Activated CD8-positive, alpha-beta T cell treated with anti-CD3 and anti-CD28 coated beads for 36 hours (primary cell): ENCODE results near the gene ZNF132. TPM values are rescaled to one million over a fixed set of nuclear protein-coding genes. Genes with fewer than 3 reads are reported as not detected.
"Not testable (repeated sequence)": the region's sequence is repeated elsewhere in the genome, so short reads cannot be mapped to it uniquely, and the experiment has no call there.

ENCODE experiments used
- ATAC-seq: fragments of 200-7000 bp; cut with Tn5 transposase; one replicate; pipeline ENCODE4 v1.10.0; 2021; ENCODE audit warnings: mild to moderate bottlenecking, moderate library complexity
- CTCF ChIA-PET: fragments of 350-600 bp; sonication (Branson Sonifier 250); formaldehyde crosslinking; loops from one replicate; lab custom pipeline; 2021; ENCODE audit warnings: antibody characterized with exemption; lab: Charles Lee
- POLR2A ChIA-PET: fragments of 350-600 bp; sonication (Branson Sonifier 250); formaldehyde crosslinking; loops from one replicate; lab custom pipeline; 2021; ENCODE audit warnings: antibody characterized with exemption; lab: Charles Lee
- DNase-seq: peaks from one replicate; pipeline ENCODE4 v3.0.0-alpha.2; 2020
- H3K27ac Mint-ChIP-seq: one replicate; pipeline ENCODE4 v1.8.0; 2021; ENCODE audit warnings: mild to moderate bottlenecking, mixed read lengths
- H3K27me3 Mint-ChIP-seq: one replicate; pipeline ENCODE4 v1.8.0; 2021; ENCODE audit warnings: mixed read lengths
- H3K36me3 Mint-ChIP-seq: one replicate; pipeline ENCODE4 v1.8.0; 2021; ENCODE audit warnings: low read depth, mixed read lengths
- H3K4me1 Mint-ChIP-seq: one replicate; pipeline ENCODE4 v1.8.0; 2021; ENCODE audit warnings: low read depth, mixed read lengths
- H3K4me3 Mint-ChIP-seq: one replicate; pipeline ENCODE4 v1.8.0; 2021; ENCODE audit warnings: mild to moderate bottlenecking, moderate library complexity, mixed read lengths
- H3K9me3 Mint-ChIP-seq: one replicate; pipeline ENCODE4 v1.8.0; 2021; ENCODE audit warnings: mixed read lengths
- CTCF ChIP-seq: fragments of 200-600 bp; IDR thresholded peaks from one replicate; pipeline ENCODE4 v1.8.0; 2022; ENCODE audit warnings: antibody characterized with exemption, mild to moderate bottlenecking
- intact Hi-C: fragments of 100-400 bp; cut with micrococcal nuclease; formaldehyde crosslinking; loops from one replicate; pipeline ENCODE4 v1.10.0; 2022
- total RNA-seq, 2 experiments: library from RNA; stranded (reverse); gene quantifications; one replicate each; pipeline ENCODE4 v1.2.3, GENCODE V29; 2021

Gene ZNF132
- 1 to 10 TPM; 3.4 to 3.8 TPM for total RNA-seq

DNA sequence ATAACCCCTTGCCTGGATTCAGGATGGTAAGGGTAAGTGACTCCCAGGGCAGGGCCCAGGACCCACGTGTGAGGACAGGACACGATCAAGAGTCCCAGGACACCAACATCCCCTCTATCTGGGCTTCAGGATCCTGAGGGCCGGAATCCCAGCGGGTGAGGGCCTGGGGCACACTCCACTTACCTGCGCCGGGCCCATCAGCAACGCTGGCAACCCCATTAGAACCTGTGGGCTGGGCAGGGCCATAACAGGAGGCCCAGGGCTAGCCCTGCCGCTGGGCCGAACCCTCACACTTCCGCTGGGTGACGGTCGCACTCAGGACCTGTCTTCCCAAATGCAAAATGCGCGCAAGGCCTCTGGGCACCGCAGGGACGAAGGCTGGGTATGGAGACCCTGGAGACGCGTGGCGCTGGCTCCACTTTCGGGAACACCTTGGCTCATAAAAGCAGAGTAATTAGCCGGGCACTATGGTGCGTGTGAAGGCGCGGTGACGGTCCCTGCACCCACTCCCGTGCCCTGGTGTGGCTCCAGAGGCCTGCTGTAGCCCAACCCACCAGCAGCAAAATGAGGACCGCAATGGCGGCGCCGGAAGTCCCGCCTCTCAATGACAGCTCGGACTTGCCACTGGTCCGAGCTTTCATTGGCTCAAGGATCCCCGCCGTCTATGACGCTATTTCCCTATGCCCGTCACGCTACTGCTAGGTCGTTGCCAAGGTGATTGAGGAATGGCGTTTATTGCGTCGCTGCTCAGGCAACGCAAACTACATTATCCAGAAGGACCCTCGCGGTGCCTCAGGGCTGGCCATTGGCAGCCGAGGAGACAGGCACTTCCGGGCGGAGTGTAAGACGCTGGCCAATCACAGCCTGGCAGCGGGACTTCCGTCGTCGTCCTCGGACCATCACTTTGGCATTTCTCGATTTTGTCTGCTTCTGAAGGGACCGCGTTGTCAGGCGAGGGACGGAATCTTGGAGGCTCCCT lies at the start of gene ZNF132:
TSS of gene ZNF132 (minus strand) at position 578 of the 979 bp plus-strand sequence. CDS start at position 246, 332 bp downstream.
- Mint-ChIP-seq H3K4me1 (peaks cover 21% of the 10 kb centered on the region), H3K27me3 (no peaks in the 10 kb centered on the region), H3K27ac (peak within 1 kb of the TSS; percentile 90), H3K4me3 (peak within 1 kb of the TSS; percentile 81), H3K9me3 (peaks cover 46% of the 10 kb centered on the region), H3K36me3 (peaks cover 52% of the 10 kb centered on the region)
- TF ChIP-seq CTCF: no peak
- intact Hi-C loops: no loop called here
- DNase-seq: peak; percentile 98
- ChIA-PET POLR2A (no interaction called here), CTCF (interaction anchor here (0.6 kb wide), 1 partner anchor 153 kb away, joined by 3 read pairs; no protein-coding TSS in a partner anchor)
- ATAC-seq: peak; percentile 97

- H3K36me3 Mint-ChIP-seq, DNase-seq, H3K4me3 Mint-ChIP-seq, H3K9me3 Mint-ChIP-seq, CTCF ChIA-PET, intact Hi-C loops, ATAC-seq, H3K27ac Mint-ChIP-seq, H3K27me3 Mint-ChIP-seq, H3K4me1 Mint-ChIP-seq: not testable (repeated sequence)
- POLR2A ChIA-PET: interaction anchor here (1.0 kb wide), 1 partner anchor 14 kb away, joined by 3 read pairs; no protein-coding TSS in a partner anchor
Measured at GRCh38 chr19:58484349-58484748, 44.4 kb upstream of the ZNF132 start.

DNA sequence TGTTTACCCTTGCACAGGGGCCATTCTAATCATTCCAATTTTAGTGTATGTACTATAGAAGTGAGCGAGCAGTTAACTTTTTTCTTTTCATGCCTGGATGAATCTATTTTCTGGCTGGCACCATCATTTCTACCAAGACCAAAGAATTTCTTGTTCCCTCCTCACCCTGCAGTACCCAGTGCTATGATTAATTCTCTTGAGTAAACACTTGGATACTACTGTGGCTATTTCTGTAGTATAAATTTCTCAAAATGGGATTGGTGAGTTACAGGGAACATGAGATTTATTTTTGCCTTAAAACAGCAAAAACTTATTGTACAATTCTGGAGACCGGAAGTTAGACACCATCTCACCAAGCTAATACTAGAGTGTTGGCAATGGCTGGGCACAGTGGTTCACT lies 43.8 kb upstream of the ZNF132 start:
- Mint-ChIP-seq H3K36me3 (peaks cover 6% of the 10 kb centered on the region), H3K4me3 (no peak overlapping the region), H3K4me1 (no peaks in the 10 kb centered on the region), H3K27ac (no peak overlapping the region), H3K9me3 (no peaks in the 10 kb centered on the region), H3K27me3 (no peaks in the 10 kb centered on the region)
- POLR2A ChIA-PET: no interaction called here
- intact Hi-C loops: no loop called here
- TF ChIP-seq CTCF: no peak
- CTCF ChIA-PET: no interaction called here
- no peak for ATAC-seq
- no peak for DNase-seq

DNA sequence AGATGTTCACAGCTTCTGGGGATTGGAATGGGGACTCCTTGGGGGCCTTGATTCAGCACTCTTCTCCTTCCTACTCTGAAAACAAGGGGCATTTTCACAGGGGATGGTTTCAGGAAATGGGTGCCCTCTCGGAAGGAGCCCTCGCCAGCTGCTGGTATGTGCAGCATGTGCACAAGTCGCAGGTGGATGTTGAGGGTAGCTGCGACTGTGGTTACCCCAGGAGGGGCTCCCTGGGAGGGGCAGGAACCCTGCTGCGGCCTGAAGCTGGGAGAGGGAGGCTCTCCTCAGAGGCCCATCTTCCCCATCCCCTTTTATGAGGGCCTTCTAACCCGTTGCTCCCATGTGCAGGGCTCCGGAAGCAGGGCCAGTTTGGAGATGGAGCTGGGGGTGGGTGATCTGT lies 42.4 kb upstream of the ZNF132 start:
- no peak for TF ChIP-seq CTCF
- intact Hi-C loops: no loop called here
- peaks cover 3% of the 10 kb centered on the region for H3K4me1 Mint-ChIP-seq
- H3K36me3 Mint-ChIP-seq: peaks cover 6% of the 10 kb centered on the region
- ChIA-PET POLR2A (no interaction called here), CTCF (no interaction called here)
- no peaks in the 10 kb centered on the region for H3K27me3 Mint-ChIP-seq
- H3K9me3 Mint-ChIP-seq: no peaks in the 10 kb centered on the region
- no peak overlapping the region for H3K4me3 Mint-ChIP-seq
- no peak for ATAC-seq
- no peak overlapping the region for H3K27ac Mint-ChIP-seq
- DNase-seq: no peak

DNA sequence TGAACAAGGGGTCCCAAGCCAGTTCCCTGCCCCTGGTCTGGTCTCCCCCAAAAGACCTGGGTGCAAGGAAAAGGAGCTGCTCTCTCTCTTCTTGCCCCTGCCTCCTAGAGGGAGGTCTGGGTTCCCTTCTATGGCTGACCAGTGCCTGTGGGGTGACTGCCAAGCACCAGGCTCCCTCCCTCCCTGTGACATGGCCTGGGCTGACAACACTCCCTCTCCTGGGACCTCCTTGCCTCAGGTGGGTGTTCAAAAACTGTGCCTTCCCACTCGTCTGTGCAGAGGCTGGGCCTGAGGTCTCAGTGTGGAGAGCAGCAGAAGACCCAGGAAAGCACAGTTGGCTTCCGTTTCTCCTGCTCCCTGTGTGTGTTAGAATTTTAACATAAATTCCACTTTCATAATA lies 40.9 kb upstream of the ZNF132 start:
- no peak overlapping the region for H3K27ac Mint-ChIP-seq
- ATAC-seq (no peak), DNase-seq (no peak)
- no peak overlapping the region for H3K4me3 Mint-ChIP-seq
- peaks cover 6% of the 10 kb centered on the region for H3K36me3 Mint-ChIP-seq
- intact Hi-C loops: no loop called here
- ChIA-PET CTCF (interaction anchor here (1.4 kb wide), 1 partner anchor 33 kb away, joined by 4 read pairs; no protein-coding TSS in a partner anchor), POLR2A (interaction anchor here (0.7 kb wide), 1 partner anchor 179 kb away, joined by 3 read pairs; no protein-coding TSS in a partner anchor)
- H3K9me3 Mint-ChIP-seq: no peaks in the 10 kb centered on the region
- H3K4me1 Mint-ChIP-seq: peaks cover 11% of the 10 kb centered on the region
- H3K27me3 Mint-ChIP-seq: no peaks in the 10 kb centered on the region
- no peak for TF ChIP-seq CTCF
